Upper lobe of left lung (tissue), 4 donors: ENCODE measurements around the gene ATP2B1.

Experiments
- CTCF ChIP-seq, 6 experiments: fragments of 450-650 bp in 4 of 6; fragments of 200-600 bp in 2 of 6; sonication (generic) in 2 of 6; IDR thresholded peaks; one replicate each; pipeline ENCODE4 v1.5.1; 2016 to 2019; ENCODE audit warnings: antibody characterized with exemption in 6 of 6
- EP300 ChIP-seq, 4 donors: sonication (generic); formaldehyde crosslinking; IDR thresholded peaks; one replicate each; pipeline ENCODE4 v1.5.1; 2017; ENCODE audit warnings: antibody characterized with exemption in 4 of 4, control low read depth in 2 of 4
- POLR2A ChIP-seq, 4 donors: fragments of 450-650 bp; IDR thresholded peaks; one replicate each; pipeline ENCODE4 v1.5.1; 2016 to 2017; ENCODE audit warnings: antibody characterized with exemption in 4 of 4, mild to moderate bottlenecking in 2 of 4
- POLR2AphosphoS5 ChIP-seq, 2 donors: sonication (generic); formaldehyde crosslinking; IDR thresholded peaks; one replicate each; pipeline ENCODE4 v1.5.1; 2017; ENCODE audit warnings: antibody characterized with exemption in 2 of 2

- TF ChIP-seq CTCF (IDR thresholded peaks at IDR 0.05) (no peak), POLR2AphosphoS5 (IDR thresholded peaks at IDR 0.05) (no peak), POLR2A (IDR thresholded peaks at IDR 0.05) (no peak), EP300 (IDR thresholded peaks at IDR 0.05) (no peak)
Observed at GRCh38 chr12:89703768-89704167, 4.9 kb downstream of the ATP2B1 start.
